Endothelial cell of umbilical vein (primary cell): ENCODE results near the gene LY6G6C. TPM values are rescaled to one million over a fixed set of nuclear protein-coding genes. Genes with fewer than 3 reads are reported as not detected.

ENCODE experiments used
- BruUV-seq: library from RNA; stranded (reverse); fragments of 400-500 nt; replicated peaks from 2 replicates; lab custom pipeline; 2021; lab: Mats Ljungman, UMichigan
- CTCF ChIA-PET: fragments of 300-600, 350-600 bp; sonication (Branson Sonifier 250); formaldehyde crosslinking; loops from one replicate; lab custom pipeline; 2021; ENCODE audit warnings: antibody characterized with exemption, inconsistent platforms; lab: Charles Lee
- POLR2A ChIA-PET: fragments of 300-600, 350-600 bp; sonication (Branson Sonifier 250); formaldehyde crosslinking; loops from one replicate; lab custom pipeline; 2021; ENCODE audit warnings: antibody characterized with exemption, inconsistent platforms; lab: Charles Lee
- DNase-seq: peaks from one replicate; pipeline ENCODE4 v3.0.0-alpha.2; 2011; ENCODE audit warnings: low read depth, low spot score
- FAIRE-seq: peaks from 2 replicates; lab custom pipeline; 2011; peaks lifted over from hg19 to GRCh38; lab: Jason Lieb, UNC
- H2AFZ ChIP-seq: 2 replicates; pipeline ENCODE4 v1.6.0; 2012; ENCODE audit warnings: low read depth, low read length, control low read depth, inconsistent platforms
- H3K27ac ChIP-seq: 2 replicates; pipeline ENCODE4 v1.5.1; 2011; ENCODE audit warnings: low read depth, mild to moderate bottlenecking, control low read depth, low read length, moderate library complexity; ENCODE audit not compliant: insufficient read depth
- H3K27me3 ChIP-seq, 2 experiments: 2 replicates each; pipeline versions ENCODE4 v1.6.0 to v1.6.1; 2011; ENCODE audit warnings: low read length in 2 of 2, mixed read lengths in 1 of 2; ENCODE audit not compliant: control insufficient read depth in 2 of 2, insufficient read depth in 2 of 2
- H3K36me3 ChIP-seq, 2 experiments: 2 replicates in 1 of 2; 3 replicates in 1 of 2; pipeline ENCODE4 v1.5.1; 2011; ENCODE audit warnings: low read length in 2 of 2, mild to moderate bottlenecking in 1 of 2, moderate library complexity in 1 of 2; ENCODE audit not compliant: control insufficient read depth in 2 of 2, insufficient read depth in 2 of 2; ENCODE audit errors: extremely low read depth in 1 of 2
- H3K4me1 ChIP-seq: 3 replicates; pipeline ENCODE4 v1.5.1; 2011; ENCODE audit warnings: mild to moderate bottlenecking, low read length; ENCODE audit not compliant: control insufficient read depth, insufficient read depth; ENCODE audit errors: extremely low read depth
- H3K4me2 ChIP-seq: 2 replicates; pipeline ENCODE4 v1.6.1; 2011; ENCODE audit warnings: low read length, control low read depth, mixed read lengths; ENCODE audit not compliant: insufficient read depth
- H3K4me3 ChIP-seq, 3 experiments: fragments of 200-600 bp in 1 of 3; sonication (generic), shearing (Covaris generic) in 1 of 3; replicated peaks in 1 of 3; 2 replicates each; pipeline ENCODE4 v1.5.1; 2011 to 2016; ENCODE audit warnings: control low read depth in 3 of 3, low read length in 3 of 3, mild to moderate bottlenecking in 2 of 3, inconsistent platforms in 1 of 3, low read depth in 1 of 3, moderate library complexity in 1 of 3; ENCODE audit not compliant: insufficient read depth in 1 of 3
- H3K79me2 ChIP-seq: 2 replicates; pipeline ENCODE4 v1.6.0; 2012; ENCODE audit warnings: low read length, inconsistent platforms; ENCODE audit not compliant: control insufficient read depth, insufficient read depth
- H3K9ac ChIP-seq: replicated peaks from 2 replicates; pipeline ENCODE3; 2011; ENCODE audit warnings: low read length, control low read depth; ENCODE audit not compliant: insufficient read depth; ENCODE audit errors: extremely low read depth
- H3K9me1 ChIP-seq: replicated peaks from 3 replicates; pipeline ENCODE4 v1.6.0; 2011; ENCODE audit warnings: mild to moderate bottlenecking, low read length; ENCODE audit not compliant: control insufficient read depth, insufficient read depth; ENCODE audit errors: extremely low read depth
- H3K9me3 ChIP-seq: replicated peaks from 2 replicates; pipeline ENCODE4 v1.5.1; 2012; ENCODE audit warnings: low read length, inconsistent platforms; ENCODE audit not compliant: control insufficient read depth, insufficient read depth
- H4K20me1 ChIP-seq: replicated peaks from 2 replicates; pipeline ENCODE3; 2011; ENCODE audit warnings: mild to moderate bottlenecking, low read length; ENCODE audit not compliant: control insufficient read depth, insufficient read depth; ENCODE audit errors: extremely low read depth
- EZH2 ChIP-seq: IDR thresholded peaks from 2 replicates; pipeline ENCODE4 v1.6.1; 2012; ENCODE audit warnings: borderline replicate concordance, low read depth, mild to moderate bottlenecking, moderate library complexity, low read length, inconsistent platforms; ENCODE audit not compliant: severe bottlenecking
- FOS ChIP-seq: IDR thresholded peaks from 2 replicates; pipeline ENCODE4 v1.6.1; 2011; ENCODE audit warnings: mild to moderate bottlenecking, low read length, moderate library complexity, borderline replicate concordance; ENCODE audit not compliant: insufficient read depth
- GATA2 ChIP-seq: IDR thresholded peaks from 2 replicates; pipeline ENCODE4 v1.7.0; 2011; ENCODE audit warnings: low read depth, mild to moderate bottlenecking, moderate library complexity, mixed read lengths, low read length; ENCODE audit not compliant: insufficient read length, insufficient read depth
- JUN ChIP-seq: IDR thresholded peaks from 2 replicates; pipeline ENCODE4 v1.6.1; 2011; ENCODE audit warnings: borderline replicate concordance, low read depth; ENCODE audit not compliant: insufficient read length, insufficient read depth
- MAX ChIP-seq: IDR thresholded peaks from 2 replicates; pipeline ENCODE4 v1.6.1; 2011; ENCODE audit not compliant: insufficient read depth, insufficient read length
- MYC ChIP-seq: IDR thresholded peaks from one replicate; pipeline ENCODE4 v1.6.1; 2011; ENCODE audit warnings: mild to moderate bottlenecking, low read depth, low read length
- POLR2A ChIP-seq: IDR thresholded peaks from 2 replicates; pipeline ENCODE4 v1.6.1; 2012; ENCODE audit warnings: low read depth, mild to moderate bottlenecking, control low read depth, low read length
- POLR2AphosphoS5 ChIP-seq: IDR thresholded peaks from 2 replicates; pipeline ENCODE4 v1.6.1; 2012; ENCODE audit warnings: low read depth, mild to moderate bottlenecking, control low read depth, low read length, moderate library complexity; ENCODE audit not compliant: insufficient read depth
- dilution Hi-C: fragments of 300-500 bp; cut with MboI; formaldehyde crosslinking; loops from one replicate; pipeline ENCODE4 v1.15.0; 2019; ENCODE audit warnings: low sequenced_read_pairs; ENCODE audit not compliant: extremely low pct_ligation_motif_present
- intact Hi-C: fragments of 100-400 bp; cut with micrococcal nuclease; formaldehyde crosslinking; loops from one replicate; pipeline ENCODE4 v1.10.0; 2022
- polyA plus RNA-seq, 4 experiments: library from polyadenylated mRNA; depleted of rRNA in 3 of 4; stranded (reverse) in 3 of 4; unstranded in 1 of 4; fragments of >200 nt; gene quantifications; 2 replicates each; pipeline versions ENCODE4 v1.2.1 to v1.2.3, GENCODE V29; 2011 to 2012; ENCODE audit warnings: missing spikeins in 1 of 4
- total RNA-seq: library from RNA; stranded (reverse); gene quantifications from 2 replicates; pipeline ENCODE4 v1.2.3, GENCODE V29; 2021
- TF ChIP-seq, protein P1 (sequence below), 2 donors: IDR thresholded peaks; 1 replicate in 1 of 2; 2 replicates in 1 of 2; pipeline ENCODE4 v1.5.1; 2011; ENCODE audit warnings: low read length in 2 of 2, mild to moderate bottlenecking in 2 of 2, moderate library complexity in 2 of 2, control low read depth in 1 of 2, inconsistent platforms in 1 of 2, low read depth in 1 of 2; ENCODE audit not compliant: insufficient read depth in 1 of 2; ENCODE audit errors: extremely low read depth in 1 of 2

LY6G6C gene
- total and polyA plus RNA-seq, 2 donors (not counting 3 experiments of a cell fraction or from before 2014, with no cell fraction given), result 0.33 TPM; not detected in 1

DNA sequence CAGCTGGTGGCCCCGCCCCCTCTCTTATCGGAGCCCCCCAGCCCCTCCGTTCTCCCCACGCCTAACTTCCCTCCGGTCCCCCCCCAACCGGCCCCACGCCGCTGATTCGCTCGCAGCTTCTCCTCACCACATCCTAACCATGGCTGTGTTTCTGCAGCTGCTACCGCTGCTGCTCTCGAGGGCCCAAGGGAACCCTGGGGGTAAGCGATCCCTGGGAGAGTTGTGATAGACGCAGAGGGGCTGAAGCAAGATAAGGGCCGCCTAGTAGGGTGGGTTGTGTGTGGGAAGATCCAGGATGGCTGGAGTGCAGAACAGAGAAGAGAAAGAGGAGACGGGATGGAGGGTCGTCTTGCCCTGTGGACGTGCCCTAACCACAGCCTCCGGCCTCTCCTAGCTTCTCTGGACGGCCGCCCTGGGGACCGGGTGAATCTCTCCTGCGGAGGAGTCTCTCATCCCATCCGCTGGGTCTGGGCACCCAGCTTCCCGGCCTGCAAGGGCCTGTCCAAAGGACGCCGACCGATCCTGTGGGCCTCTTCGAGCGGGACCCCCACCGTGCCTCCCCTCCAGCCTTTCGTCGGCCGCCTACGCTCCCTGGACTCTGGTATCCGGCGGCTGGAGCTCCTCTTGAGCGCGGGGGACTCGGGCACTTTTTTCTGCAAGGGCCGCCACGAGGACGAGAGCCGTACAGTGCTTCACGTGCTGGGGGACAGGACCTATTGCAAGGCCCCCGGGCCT lies 1.9 kb upstream of the LY6G6C start, which contains the start of gene MPIG6B:
Gene MPIG6B, plus strand, starts transcription at position 129 of the 735 bp plus-strand sequence. Its CDS starts 11 bp downstream, at position 140.
- CTCF ChIA-PET, result interaction anchor here (1.0 to 1.8 kb wide), 6 partner anchors 9 to 107 kb away, joined by 3 to 5 read pairs (median 4); no protein-coding TSS in a partner anchor
- POLR2A ChIA-PET, result interaction anchor here (0.6 to 2.3 kb wide), 2 partner anchors 9 to 106 kb away, joined by 8 to 10 read pairs; partner anchors contain the start of gene LY6G6D
- Histone ChIP-seq H3K4me2 (no peak within 1 kb of the TSS), H3K9me1 (no peaks in the 10 kb centered on the region), H4K20me1 (no peaks in the 10 kb centered on the region), H3K9ac (no peak within 1 kb of the TSS), H3K27me3 (peaks cover 0 to 2% of the 10 kb centered on the region in 2 experiments), H3K36me3 (peaks cover 3 to 16% of the 10 kb centered on the region in 2 experiments), H3K27ac (no peak within 1 kb of the TSS), H3K4me3 (no peak within 1 kb of the TSS), H3K79me2 (no peaks in the 10 kb centered on the region), H2AFZ (no peak within 1 kb of the TSS), H3K9me3 (no peaks in the 10 kb centered on the region), H3K4me1 (peaks cover 21% of the 10 kb centered on the region)
- no TSS peak for BruUV-seq
- FAIRE-seq, result no peak
- DNase-seq, result no peak
- dilution Hi-C loops, result no loop called here
- no peak for TF ChIP-seq JUN
- no peak for TF ChIP-seq POLR2A
- TF ChIP-seq, protein P1, sequence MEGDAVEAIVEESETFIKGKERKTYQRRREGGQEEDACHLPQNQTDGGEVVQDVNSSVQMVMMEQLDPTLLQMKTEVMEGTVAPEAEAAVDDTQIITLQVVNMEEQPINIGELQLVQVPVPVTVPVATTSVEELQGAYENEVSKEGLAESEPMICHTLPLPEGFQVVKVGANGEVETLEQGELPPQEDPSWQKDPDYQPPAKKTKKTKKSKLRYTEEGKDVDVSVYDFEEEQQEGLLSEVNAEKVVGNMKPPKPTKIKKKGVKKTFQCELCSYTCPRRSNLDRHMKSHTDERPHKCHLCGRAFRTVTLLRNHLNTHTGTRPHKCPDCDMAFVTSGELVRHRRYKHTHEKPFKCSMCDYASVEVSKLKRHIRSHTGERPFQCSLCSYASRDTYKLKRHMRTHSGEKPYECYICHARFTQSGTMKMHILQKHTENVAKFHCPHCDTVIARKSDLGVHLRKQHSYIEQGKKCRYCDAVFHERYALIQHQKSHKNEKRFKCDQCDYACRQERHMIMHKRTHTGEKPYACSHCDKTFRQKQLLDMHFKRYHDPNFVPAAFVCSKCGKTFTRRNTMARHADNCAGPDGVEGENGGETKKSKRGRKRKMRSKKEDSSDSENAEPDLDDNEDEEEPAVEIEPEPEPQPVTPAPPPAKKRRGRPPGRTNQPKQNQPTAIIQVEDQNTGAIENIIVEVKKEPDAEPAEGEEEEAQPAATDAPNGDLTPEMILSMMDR (IDR thresholded peaks at IDR 0.05; ENCODE audit: extremely low read depth in 1 of 2, insufficient read depth in 1 of 2, low read depth in 1 of 2, low read length in 2 of 2), result no peak
- no peak for TF ChIP-seq MAX
- TF ChIP-seq POLR2AphosphoS5, result no peak
- TF ChIP-seq FOS, result no peak
- TF ChIP-seq EZH2, result no peak
- TF ChIP-seq GATA2, result no peak
- no peak for TF ChIP-seq MYC
- intact Hi-C loops, result no loop called here
